Fibroblast of mammary gland (primary cell): ENCODE data around the gene GABARAPL2.
"Not testable (repeated sequence)": the region's sequence is repeated elsewhere in the genome, so short reads cannot be mapped to it uniquely, and the experiment has no call there.

Experiments
- DNase-seq: peaks from one replicate; pipeline ENCODE4 v3.0.0-alpha.2; 2010; ENCODE audit warnings: low read depth
- H3K4me3 ChIP-seq: 2 replicates; pipeline ENCODE4 v1.5.1; 2011; ENCODE audit warnings: low read depth, mild to moderate bottlenecking, low read length, moderate library complexity; ENCODE audit not compliant: control insufficient read depth
- TF ChIP-seq, protein P1 (sequence below): conservative IDR thresholded peaks from 2 replicates; pipeline ENCODE4 v1.5.1; 2011; ENCODE audit warnings: low read depth, low read length, inconsistent platforms; ENCODE audit not compliant: control insufficient read depth, insufficient read depth

The GABARAPL2 gene

DNA sequence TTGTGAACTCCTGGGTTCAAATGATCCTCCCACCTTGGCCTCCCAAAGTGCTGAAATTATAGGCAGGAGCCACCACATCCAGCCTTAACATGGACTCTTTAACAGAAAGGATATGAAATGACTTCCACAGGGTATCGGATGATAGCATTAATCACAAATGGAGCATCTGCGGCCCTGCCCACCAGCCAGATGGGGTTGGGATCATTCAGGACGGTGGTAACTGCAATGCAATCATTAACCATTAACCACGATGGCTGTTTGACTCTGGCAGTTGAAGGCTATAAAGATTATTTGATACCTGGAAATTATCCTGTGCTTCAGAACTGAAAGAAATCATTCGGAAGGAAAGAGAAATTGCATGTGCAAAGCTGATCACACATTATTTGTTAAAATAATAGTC lies 24.9 kb upstream of the GABARAPL2 start:
- TF ChIP-seq, protein P1, sequence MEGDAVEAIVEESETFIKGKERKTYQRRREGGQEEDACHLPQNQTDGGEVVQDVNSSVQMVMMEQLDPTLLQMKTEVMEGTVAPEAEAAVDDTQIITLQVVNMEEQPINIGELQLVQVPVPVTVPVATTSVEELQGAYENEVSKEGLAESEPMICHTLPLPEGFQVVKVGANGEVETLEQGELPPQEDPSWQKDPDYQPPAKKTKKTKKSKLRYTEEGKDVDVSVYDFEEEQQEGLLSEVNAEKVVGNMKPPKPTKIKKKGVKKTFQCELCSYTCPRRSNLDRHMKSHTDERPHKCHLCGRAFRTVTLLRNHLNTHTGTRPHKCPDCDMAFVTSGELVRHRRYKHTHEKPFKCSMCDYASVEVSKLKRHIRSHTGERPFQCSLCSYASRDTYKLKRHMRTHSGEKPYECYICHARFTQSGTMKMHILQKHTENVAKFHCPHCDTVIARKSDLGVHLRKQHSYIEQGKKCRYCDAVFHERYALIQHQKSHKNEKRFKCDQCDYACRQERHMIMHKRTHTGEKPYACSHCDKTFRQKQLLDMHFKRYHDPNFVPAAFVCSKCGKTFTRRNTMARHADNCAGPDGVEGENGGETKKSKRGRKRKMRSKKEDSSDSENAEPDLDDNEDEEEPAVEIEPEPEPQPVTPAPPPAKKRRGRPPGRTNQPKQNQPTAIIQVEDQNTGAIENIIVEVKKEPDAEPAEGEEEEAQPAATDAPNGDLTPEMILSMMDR = no peak
- no peak overlapping the region for H3K4me3 ChIP-seq
- no peak for DNase-seq

DNA sequence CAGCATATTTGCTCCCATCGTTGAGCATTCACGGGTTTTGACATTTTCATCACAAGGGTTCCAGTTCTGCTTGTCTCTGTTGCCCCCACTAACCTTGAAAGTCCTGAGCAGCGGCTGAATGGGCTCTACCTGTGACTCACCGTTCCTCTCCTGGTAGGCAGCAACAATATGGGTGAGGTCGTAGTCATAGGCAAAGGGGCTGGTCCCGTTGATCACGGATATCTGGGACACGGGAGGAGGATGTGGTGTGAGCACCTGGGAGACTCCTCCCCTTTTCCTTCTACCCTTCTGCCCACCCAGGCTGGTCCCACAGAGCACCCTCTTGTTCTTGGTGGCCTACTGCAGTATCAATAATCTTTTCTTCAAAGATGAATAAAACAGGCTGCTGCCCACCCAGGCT lies 23.7 kb upstream of the GABARAPL2 start:
- not testable (repeated sequence) for H3K4me3 ChIP-seq, DNase-seq

DNA sequence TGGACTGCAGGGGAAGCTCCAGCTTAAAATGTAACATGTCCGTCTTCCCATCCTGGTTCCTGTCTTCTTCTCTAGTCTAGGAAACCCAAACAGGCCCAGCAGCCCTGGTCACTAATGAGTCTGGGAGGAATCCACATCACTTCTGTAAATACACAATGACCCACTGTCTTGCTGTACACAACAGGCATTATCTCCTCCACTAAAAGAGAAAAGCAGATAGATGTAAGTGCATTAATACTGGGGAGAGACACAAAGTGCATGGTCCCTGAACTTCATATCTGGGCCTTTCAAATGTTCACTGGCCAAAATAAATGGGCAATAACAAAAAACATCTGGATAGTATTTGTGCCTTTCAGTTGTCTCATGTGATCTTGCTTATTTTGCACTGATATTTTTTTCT lies 20.3 kb upstream of the GABARAPL2 start:
- H3K4me3 ChIP-seq, DNase-seq: not testable (repeated sequence)

DNA sequence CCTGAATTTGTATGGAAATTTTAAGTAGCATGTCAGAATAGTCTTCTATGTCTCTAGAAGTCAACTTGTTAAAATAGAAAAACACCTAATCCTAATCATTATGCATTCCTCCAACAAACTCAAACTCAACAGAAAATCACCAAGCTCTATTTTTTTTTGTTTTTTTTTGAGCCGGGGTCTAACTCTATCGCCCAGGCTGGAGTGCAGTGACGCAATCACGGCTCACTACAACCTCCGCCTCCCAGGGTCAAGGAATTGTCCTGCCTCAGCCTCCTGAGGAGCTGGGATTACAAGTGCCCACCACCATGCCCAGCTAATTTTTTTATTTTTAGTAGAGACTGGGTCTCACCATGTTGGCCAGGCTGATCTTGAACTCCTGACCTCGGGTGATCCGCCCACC lies 19.9 kb upstream of the GABARAPL2 start:
- no peak for DNase-seq
- TF ChIP-seq, protein P1 = no peak
- H3K4me3 ChIP-seq = no peak overlapping the region

DNA sequence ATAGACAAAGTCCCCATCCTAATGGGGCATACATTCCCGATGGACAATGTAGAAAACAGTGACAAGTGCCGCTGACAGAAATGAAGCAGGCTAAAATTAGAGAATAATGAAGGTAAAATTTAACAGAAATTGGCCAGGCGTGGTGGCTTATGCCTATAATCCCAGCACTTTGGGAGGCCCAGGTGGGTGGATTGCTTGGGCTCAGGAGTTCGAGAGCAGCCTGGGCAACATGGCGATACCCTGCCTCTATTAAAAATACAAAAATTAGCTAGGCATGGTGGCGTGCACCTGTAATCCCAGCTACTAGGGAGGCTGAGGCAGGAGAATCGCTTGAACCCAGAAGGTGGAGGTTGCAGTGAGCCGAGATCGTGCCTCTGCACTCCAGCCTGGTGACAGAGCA lies 17.7 kb upstream of the GABARAPL2 start:
- not testable (repeated sequence) for DNase-seq, H3K4me3 ChIP-seq

DNA sequence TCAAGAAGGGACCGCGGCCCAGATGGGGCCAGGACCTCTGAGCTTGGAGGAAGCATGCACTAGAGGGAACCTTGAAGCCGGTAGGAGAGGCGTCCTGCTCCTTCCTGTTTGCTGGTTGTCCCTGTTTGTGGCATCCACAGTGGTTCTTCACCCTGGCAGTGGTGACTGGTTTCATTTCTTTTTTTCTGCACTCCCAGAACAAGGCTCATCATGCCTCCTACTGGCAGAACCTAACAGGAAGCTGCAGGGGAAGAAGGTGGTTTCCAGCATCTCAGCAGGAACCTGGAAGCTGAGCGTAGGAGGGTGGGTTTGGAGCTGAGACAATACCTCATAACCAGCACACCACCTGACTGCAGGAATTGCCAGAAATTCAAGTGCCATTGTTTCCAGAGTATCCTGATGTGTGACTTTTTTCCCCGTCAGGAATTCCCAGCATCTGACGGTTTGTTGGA lies 15.9 kb upstream of the GABARAPL2 start:
- peak; percentile 44 for DNase-seq
- H3K4me3 ChIP-seq = no peak overlapping the region
- TF ChIP-seq, protein P1 = peak; percentile 47

DNA sequence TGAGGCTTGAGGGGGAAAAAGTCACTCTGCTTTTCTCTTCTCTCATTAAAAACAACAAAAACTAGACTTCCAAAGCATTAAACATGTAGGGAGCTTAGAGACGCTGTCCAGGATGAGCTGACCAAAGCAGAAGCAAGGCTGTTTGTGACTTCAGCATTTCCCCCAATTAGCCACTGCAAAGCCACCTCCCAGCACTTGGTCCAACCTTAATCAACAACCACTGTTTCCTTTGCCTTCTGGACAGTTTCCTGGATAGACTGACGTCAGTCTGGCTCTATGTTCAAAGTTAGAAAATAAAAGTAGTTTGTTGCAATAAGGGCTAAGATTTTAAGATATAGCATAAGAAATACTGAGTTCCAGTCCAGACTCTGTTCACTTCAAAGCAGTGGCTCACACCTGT lies 13.2 kb upstream of the GABARAPL2 start:
- no peak for DNase-seq
- TF ChIP-seq, protein P1 = no peak
- H3K4me3 ChIP-seq = no peak overlapping the region

DNA sequence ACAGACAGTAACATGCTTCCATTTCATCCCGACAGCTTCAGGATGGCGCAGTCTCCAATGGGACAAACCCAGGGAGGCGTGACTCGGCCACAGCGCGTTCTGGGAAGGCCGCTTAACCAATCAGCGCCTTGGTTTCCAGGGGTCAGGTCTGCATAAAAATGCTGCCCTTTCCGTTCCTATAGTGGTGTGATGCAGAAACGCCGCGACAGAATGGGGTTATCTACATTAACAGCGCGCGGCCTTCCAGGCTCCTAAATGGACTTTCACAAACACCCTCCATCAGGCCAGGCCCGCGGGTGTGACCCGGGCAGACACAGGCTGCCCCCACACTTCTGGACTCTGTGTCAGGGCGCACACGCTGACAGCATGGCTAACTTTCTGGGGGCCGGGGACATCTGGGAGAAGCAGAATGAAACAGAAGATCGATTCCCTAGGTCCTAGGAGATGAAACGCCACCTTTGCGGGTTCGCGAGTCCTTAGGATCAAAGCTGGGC lies 10.9 kb upstream of the GABARAPL2 start:
- H3K4me3 ChIP-seq = peak overlapping the region; percentile 83
- peak; percentile 94 for DNase-seq

More for the DNA sequence above, 10.9 kb upstream of the GABARAPL2 start:
- TF ChIP-seq, protein P1 = no peak
